Breast epithelium (tissue), 4 donors: ENCODE measurements around the gene REEP1. TPM values are rescaled to one million over a fixed set of nuclear protein-coding genes. Genes with fewer than 3 reads are reported as not detected.
A peak's percentile ranks its signal among the peaks of the same experiment; 100 is the strongest.

ENCODE experiments used
- DNase-seq, 2 donors: peaks; one replicate each; pipeline ENCODE4 v3.0.0-alpha.2; 2019; ENCODE audit warnings: low spot score in 2 of 2
- H3K27ac ChIP-seq, 2 donors: fragments of 200-600 bp; sonication (generic) in 1 of 2; one replicate each; pipeline ENCODE4 v1.5.1; 2016 to 2019; ENCODE audit warnings: mild to moderate bottlenecking in 1 of 2
- H3K27me3 ChIP-seq, 2 donors: fragments of 200-600 bp; sonication (generic) in 1 of 2; one replicate each; pipeline versions ENCODE4 v1.5.1 to v1.6.0; 2017 to 2019; ENCODE audit warnings: control low read depth in 1 of 2, mild to moderate bottlenecking in 1 of 2
- H3K36me3 ChIP-seq: fragments of 200-600 bp; one replicate; pipeline ENCODE4 v1.5.1; 2019
- H3K4me1 ChIP-seq, 2 donors: fragments of 200-600 bp; sonication (generic); one replicate each; pipeline ENCODE4 v1.5.1; 2016 to 2019; ENCODE audit warnings: control low read depth in 1 of 2
- H3K4me3 ChIP-seq, 3 donors: fragments of 200-600 bp; sonication (generic); 1 replicate in 2 of 3; 2 replicates in 1 of 3; pipeline ENCODE4 v1.5.1; 2016 to 2019; ENCODE audit warnings: mild to moderate bottlenecking in 3 of 3, moderate library complexity in 2 of 3
- H3K9me3 ChIP-seq, 2 donors: fragments of 200-600 bp; sonication (generic) in 1 of 2; one replicate each; pipeline ENCODE4 v1.5.1; 2016 to 2019; ENCODE audit warnings: control low read depth in 1 of 2
- POLR2A ChIP-seq: fragments of 450-650 bp; IDR thresholded peaks from one replicate; pipeline ENCODE4 v1.6.1; 2016; ENCODE audit warnings: antibody characterized with exemption, mild to moderate bottlenecking, moderate library complexity
- POLR2AphosphoS5 ChIP-seq, 3 donors: sonication (generic); formaldehyde crosslinking; IDR thresholded peaks; one replicate each; pipeline ENCODE4 v1.6.1; 2017; ENCODE audit warnings: antibody characterized with exemption in 3 of 3
- intact Hi-C: fragments of 100-400 bp; cut with DNase I; formaldehyde crosslinking; loops from one replicate; pipeline ENCODE4 v1.15.1; 2023; ENCODE audit warnings: low total_unique reads
- total RNA-seq, 3 donors: library from RNA; depleted of rRNA; stranded (reverse); fragments of >200 nt; gene quantifications; one replicate each; pipeline ENCODE4 v1.1.0, GENCODE V29; 2016
- TF ChIP-seq, protein P1 (sequence below), 3 donors: fragments of 450-650 bp; IDR thresholded peaks; one replicate each; pipeline ENCODE4 v1.5.1; 2016 to 2017; ENCODE audit warnings: antibody characterized with exemption in 3 of 3, mild to moderate bottlenecking in 3 of 3, moderate library complexity in 3 of 3

Gene REEP1
- total RNA-seq, 3 donors from 2014 or later = 0.32 to 3.8 (median 1.3) TPM

DNA sequence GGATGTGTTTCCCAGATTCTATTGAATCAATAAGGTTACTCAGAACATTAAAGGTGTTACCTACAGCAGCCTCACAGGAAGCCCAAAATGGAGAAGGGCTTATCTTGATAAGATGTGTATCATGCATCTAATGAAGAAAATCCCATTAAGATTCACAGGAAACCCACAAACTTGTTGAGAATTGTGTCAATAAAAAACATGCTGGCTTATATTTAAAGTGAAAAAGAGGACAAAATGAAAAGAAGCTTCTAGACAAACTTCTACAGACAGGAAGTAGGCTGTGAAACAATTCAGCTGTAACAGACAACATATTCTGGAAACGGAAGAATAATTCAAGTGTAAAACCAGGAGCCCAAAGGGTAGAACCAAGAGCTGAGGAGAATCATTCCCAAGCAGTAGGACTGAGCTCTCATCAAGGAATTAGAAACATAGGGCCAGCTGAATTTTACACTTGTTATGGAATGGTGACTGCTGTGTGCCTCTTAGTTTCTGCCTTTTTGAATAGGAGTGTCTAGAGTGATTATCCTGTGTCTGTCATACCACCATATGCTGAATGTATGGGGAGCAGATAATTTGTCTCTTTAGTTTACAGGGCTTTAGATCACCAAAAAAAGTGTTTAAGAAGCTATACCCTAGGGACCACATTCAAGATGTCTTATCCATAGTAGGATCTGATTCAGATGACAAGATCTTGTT lies 151.8 kb downstream of the REEP1 start:
- Histone ChIP-seq H3K36me3 (no peaks in the 10 kb centered on the region), H3K9me3 (no peaks in the 10 kb centered on the region), H3K4me3 (no peak overlapping the region), H3K4me1 (no peaks in the 10 kb centered on the region), H3K27me3 (no peaks in the 10 kb centered on the region), H3K27ac (peak overlapping the region in 1 of 2 donors; percentile 31)
- TF ChIP-seq POLR2AphosphoS5 (IDR thresholded peaks at IDR 0.05) = no peak
- TF ChIP-seq, protein P1, sequence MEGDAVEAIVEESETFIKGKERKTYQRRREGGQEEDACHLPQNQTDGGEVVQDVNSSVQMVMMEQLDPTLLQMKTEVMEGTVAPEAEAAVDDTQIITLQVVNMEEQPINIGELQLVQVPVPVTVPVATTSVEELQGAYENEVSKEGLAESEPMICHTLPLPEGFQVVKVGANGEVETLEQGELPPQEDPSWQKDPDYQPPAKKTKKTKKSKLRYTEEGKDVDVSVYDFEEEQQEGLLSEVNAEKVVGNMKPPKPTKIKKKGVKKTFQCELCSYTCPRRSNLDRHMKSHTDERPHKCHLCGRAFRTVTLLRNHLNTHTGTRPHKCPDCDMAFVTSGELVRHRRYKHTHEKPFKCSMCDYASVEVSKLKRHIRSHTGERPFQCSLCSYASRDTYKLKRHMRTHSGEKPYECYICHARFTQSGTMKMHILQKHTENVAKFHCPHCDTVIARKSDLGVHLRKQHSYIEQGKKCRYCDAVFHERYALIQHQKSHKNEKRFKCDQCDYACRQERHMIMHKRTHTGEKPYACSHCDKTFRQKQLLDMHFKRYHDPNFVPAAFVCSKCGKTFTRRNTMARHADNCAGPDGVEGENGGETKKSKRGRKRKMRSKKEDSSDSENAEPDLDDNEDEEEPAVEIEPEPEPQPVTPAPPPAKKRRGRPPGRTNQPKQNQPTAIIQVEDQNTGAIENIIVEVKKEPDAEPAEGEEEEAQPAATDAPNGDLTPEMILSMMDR (IDR thresholded peaks at IDR 0.05) = no peak
- no peak for TF ChIP-seq POLR2A
- intact Hi-C loops = no loop called here
- no peak for DNase-seq

GRCh38 chr2:86176597-86176996 lies 160.8 kb downstream of the REEP1 start:
- Histone ChIP-seq H3K27ac (no peak overlapping the region), H3K4me3 (no peak overlapping the region), H3K9me3 (no peaks in the 10 kb centered on the region), H3K27me3 (no peaks in the 10 kb centered on the region), H3K4me1 (no peaks in the 10 kb centered on the region), H3K36me3 (no peaks in the 10 kb centered on the region)
- no peak for DNase-seq
- intact Hi-C loops = no loop called here
- TF ChIP-seq, protein P1 (IDR thresholded peaks at IDR 0.05) = no peak
- TF ChIP-seq POLR2AphosphoS5 (IDR thresholded peaks at IDR 0.05) (no peak), POLR2A (no peak)

- TF ChIP-seq, protein P1 (IDR thresholded peaks at IDR 0.05) = no peak
- TF ChIP-seq POLR2AphosphoS5 (IDR thresholded peaks at IDR 0.05) (no peak), POLR2A (no peak)
- intact Hi-C loops = no loop called here
These were observed 161.6 kb downstream of the REEP1 start for GRCh38 chr2:86175828-86176227.

GRCh38 chr2:86174445-86174844 lies 163.0 kb downstream of the REEP1 start:
- Histone ChIP-seq H3K36me3 (no peaks in the 10 kb centered on the region), H3K4me3 (no peak overlapping the region), H3K27me3 (no peaks in the 10 kb centered on the region), H3K27ac (no peak overlapping the region), H3K4me1 (no peaks in the 10 kb centered on the region), H3K9me3 (no peaks in the 10 kb centered on the region)
- intact Hi-C loops = no loop called here
- DNase-seq = no peak
- TF ChIP-seq POLR2A (no peak), POLR2AphosphoS5 (IDR thresholded peaks at IDR 0.05) (no peak)
- TF ChIP-seq, protein P1 (IDR thresholded peaks at IDR 0.05) = no peak

More at GRCh38 chr2:86175828-86176227, 161.6 kb downstream of the REEP1 start:
- H3K4me1 ChIP-seq = no peaks in the 10 kb centered on the region
- DNase-seq = no peak
- H3K9me3 ChIP-seq = no peaks in the 10 kb centered on the region
- no peaks in the 10 kb centered on the region for H3K27me3 ChIP-seq
- no peaks in the 10 kb centered on the region for H3K36me3 ChIP-seq
- no peak overlapping the region for H3K4me3 ChIP-seq
- H3K27ac ChIP-seq = no peak overlapping the region

DNA sequence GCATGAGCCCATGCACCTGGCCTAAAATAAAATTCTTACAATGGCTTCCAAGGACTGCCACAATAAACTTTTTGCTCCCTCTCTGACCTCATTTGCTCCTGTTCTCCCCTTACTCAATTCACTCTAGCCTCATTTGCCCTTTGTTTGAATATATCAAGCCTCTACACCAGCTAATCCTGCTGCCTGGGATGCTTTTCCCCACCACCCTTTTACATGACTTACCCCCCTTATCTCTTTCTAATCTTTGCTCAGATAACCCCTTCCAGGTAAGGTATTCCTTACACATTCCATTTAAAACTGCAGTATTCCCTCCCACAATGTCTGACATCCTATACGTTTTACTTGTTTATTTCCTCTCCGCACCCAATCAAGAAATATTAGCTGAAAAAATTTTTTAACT lies 164.8 kb downstream of the REEP1 start:
- no peak for DNase-seq
- TF ChIP-seq POLR2AphosphoS5 (IDR thresholded peaks at IDR 0.05) (no peak), POLR2A (no peak)
- TF ChIP-seq, protein P1 (IDR thresholded peaks at IDR 0.05) = no peak
- no peaks in the 10 kb centered on the region for H3K27me3 ChIP-seq
- H3K4me1 ChIP-seq = no peaks in the 10 kb centered on the region
- intact Hi-C loops = no loop called here
- no peak overlapping the region for H3K4me3 ChIP-seq
- H3K36me3 ChIP-seq = no peaks in the 10 kb centered on the region
- H3K27ac ChIP-seq = no peak overlapping the region
- no peaks in the 10 kb centered on the region for H3K9me3 ChIP-seq
